Endometrial microvascular endothelial cells (primary cell): ENCODE data around the gene ITSN2. TPM values are rescaled to one million over a fixed set of nuclear protein-coding genes. Genes with fewer than 3 reads are reported as not detected.

Experiments
- in situ Hi-C: cut with HindIII; loops from 2 replicates; pipeline ENCODE4 v1.10.0; 2017; ENCODE audit warnings: low sequenced_read_pairs, low pct_unique_long_range_greater_than_20kb; ENCODE audit errors: inconsistent ontology term
- total RNA-seq: library from RNA; depleted of rRNA; stranded (reverse); fragments of >200 nt; gene quantifications from one replicate; pipeline ENCODE4 v1.2.3, GENCODE V29; 2015; ENCODE audit errors: inconsistent ontology term

ITSN2 gene
- total RNA-seq, 1 donor from 2014 or later, result 29.9 TPM

- in situ Hi-C loops, result no loop called here
These were observed 74.7 kb downstream of the ITSN2 start for GRCh38 chr2:24285484-24286152.

GRCh38 chr2:24280645-24281044 lies 79.7 kb downstream of the ITSN2 start:
- in situ Hi-C loops, result no loop called here

GRCh38 chr2:24280161-24280560 lies 80.2 kb downstream of the ITSN2 start:
- in situ Hi-C loops, result no loop called here

DNA sequence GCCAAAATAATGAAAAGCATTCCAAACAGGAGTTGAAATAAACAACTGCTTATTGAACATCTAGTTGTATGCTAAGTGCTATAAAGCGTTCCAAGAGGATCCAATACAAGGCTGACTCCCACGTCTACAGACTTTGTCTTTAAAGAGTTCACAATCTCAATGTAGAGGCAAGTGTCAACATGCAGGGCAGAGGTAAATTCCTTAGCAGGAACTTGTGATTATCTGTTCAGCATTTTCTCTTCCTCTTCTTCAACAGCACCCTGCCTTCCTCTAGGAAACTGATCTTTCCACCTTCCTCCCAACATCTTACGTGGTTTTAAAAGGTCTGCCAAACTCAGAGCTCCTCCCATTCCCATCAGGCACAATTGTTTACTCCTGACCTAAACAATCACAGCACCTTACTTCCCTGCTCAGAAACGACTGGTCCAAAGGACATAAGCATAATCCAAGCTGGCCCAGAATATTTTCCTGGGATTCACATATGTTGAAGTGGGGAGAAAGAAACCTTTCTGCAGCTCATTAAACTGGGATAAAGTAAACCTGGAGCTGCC lies 83.9 kb downstream of the ITSN2 start:
- in situ Hi-C loops, result no loop called here

DNA sequence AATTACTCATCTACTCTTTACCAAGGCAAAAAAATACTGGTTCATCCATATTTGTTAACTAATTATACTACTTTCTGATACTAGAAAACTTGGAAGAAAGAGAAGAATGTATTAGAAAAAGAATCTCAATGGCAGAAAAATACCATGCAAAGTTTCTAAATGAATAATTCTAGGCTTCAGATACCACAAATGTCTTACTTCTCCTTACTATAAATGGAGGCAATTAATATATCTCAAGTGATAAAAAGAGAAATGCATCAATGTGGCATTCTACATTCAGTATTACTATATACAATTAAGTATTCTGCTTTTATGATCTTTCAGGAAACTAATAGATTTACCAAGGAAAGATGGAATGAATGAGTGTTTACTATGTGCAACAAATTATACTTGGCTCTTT lies 85.5 kb downstream of the ITSN2 start:
- in situ Hi-C loops, result no loop called here

DNA sequence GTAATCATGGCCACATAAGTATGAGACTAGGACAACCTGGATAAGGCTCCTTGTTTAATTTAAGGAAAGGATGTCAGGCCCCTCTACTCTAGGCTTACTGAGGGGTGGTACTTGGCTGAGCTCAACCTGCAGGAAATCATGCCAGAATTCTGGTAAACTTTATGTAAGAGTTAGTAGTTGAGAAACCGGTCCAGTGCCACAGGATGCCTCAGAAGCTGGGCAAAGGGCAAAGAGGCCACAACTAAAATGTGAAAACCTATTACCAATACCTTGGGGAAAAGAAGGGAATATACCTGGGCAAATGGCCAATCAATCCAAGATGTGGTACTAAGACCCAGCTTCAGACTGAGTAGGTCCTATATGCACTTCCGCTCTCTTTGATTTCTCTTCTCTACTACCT lies 86.7 kb downstream of the ITSN2 start:
- in situ Hi-C loops, result no loop called here

DNA sequence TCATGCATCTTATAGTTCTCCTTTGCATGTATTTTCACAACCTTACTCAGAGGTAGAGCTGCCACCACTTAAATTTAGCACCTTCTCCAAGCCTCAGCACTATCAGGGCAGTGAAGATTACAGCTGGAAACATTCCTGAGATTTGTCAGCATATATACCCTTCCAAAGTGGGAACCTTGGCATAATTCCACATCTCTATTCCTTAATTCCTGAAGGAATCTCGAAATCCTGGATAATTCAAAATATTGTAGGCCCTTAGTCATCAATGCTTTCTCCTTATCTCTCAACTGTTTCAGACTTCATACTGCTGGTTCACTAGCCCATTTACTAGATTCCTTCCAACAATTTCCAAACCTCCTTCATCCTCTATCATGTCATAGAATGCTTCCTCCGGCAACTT lies 87.4 kb downstream of the ITSN2 start:
- in situ Hi-C loops, result no loop called here

DNA sequence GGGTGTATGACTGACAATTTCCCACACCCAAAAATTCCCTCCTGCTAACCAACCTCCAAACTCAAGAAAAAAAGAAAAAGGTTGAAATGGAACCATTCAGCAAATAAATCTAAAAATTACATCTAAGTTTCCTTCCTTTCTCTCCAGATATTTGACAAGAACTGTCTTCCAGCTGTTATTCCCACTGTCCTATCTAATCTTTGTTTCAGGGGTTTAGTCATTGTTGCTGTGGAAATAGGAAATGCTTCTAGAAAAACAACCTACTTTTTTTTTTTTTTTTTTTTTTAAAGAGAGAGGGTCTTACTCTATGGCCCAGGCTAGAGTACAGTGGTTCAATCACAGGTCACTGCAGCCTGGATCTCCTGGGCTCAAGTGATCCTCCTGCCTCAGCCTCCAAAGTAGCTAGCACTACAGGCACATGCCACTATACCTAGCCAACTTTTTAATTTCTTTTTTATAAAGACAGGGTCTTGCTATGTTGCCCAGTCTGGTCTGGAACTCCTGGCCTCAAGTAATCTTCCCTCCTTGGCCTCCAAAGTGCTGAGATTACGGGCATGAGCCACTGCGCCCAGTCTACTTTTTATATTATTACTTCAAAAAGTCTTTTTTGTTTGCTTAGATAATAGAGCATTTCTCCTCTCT lies 88.1 kb downstream of the ITSN2 start:
- in situ Hi-C loops, result no loop called here

GRCh38 chr2:24269265-24269664 lies 91.1 kb downstream of the ITSN2 start:
- in situ Hi-C loops, result no loop called here

DNA sequence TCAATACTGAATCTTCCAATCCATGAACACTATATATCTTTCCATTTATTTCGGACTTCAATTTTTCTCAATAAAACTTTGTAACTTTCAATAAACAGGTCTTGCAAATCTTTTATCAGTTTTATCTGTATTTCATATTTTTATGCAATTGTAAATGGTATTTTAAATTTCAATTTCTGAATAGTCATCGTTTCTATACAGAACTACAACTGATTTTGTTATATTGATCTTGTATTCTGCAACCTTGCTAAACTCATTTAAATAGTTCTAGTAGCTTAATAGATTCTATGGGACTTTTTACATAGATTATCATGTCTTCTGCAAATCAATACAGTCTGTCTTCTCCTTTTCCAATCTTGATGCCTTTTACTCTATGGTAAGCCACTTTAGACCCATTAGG lies 95.1 kb downstream of the ITSN2 start:
- in situ Hi-C loops, result no loop called here

- in situ Hi-C loops, result no loop called here
These were observed 97.8 kb downstream of the ITSN2 start for GRCh38 chr2:24262421-24262970.

DNA sequence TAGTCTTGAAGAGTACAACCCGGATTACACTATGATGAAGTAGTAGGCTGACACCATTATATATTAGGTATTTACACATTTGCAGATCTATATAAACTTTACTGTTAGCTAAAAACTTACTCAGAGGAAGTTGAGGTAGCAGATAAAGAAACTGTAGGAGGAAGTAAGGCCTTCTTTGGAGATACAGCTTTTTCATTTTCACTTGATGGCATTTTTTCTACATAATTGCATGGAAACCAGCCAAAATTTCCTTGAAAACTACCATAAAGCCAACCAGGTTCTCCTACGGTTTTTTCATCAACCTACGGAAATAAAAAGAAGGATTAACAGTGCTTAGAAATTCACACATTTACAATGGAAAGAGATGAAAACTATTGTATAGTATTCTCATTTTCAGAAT lies 98.9 kb downstream of the ITSN2 start:
- in situ Hi-C loops, result no loop called here

DNA sequence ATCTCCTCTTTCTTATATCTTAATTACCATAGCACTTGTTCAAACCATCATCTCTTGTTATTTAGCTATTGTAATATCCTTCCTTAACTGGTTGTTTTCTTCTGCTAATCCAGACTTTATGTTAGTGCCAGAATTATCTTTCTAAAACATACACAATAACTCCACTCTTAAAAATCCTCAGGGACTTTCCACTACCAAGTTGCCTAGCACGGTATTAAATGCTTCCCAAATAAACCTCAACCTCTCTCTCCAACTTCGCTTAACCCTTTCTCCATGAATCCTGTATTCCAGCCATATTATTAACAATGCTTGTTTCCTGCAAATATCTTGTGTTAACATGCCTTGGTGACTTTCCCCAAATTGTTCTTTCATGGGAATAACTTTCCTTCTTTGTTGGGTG lies 101.0 kb downstream of the ITSN2 start:
- in situ Hi-C loops, result no loop called here

- in situ Hi-C loops, result no loop called here
These were observed 101.6 kb downstream of the ITSN2 start for GRCh38 chr2:24258718-24259117.

DNA sequence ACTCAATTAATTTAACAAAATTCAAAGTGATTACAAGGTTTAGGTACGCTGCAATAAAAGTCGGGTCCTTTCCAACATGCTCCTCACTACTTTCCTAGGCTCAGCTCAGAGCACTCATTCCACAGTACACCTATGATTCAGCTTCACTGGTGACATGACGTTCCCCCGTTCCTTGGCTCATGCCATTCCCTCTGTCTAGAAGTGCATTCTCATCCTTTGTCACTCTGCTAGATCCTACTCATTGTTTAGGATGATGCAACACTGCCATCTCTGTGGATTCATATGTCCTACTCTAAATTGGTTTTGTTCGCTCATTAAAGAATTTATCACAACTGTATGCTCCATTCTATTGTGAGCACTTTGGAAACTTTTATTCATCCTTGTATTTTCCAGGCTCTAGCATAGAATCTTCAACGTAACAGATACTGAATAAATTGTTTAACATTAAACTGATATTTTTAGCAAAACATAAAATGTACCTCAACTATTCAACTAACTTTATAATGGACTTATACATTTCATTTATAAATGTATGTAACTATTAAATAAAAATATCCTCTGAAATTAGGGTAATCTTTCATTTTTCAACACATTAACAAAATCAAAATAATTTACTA lies 106.9 kb downstream of the ITSN2 start:
- in situ Hi-C loops, result no loop called here

DNA sequence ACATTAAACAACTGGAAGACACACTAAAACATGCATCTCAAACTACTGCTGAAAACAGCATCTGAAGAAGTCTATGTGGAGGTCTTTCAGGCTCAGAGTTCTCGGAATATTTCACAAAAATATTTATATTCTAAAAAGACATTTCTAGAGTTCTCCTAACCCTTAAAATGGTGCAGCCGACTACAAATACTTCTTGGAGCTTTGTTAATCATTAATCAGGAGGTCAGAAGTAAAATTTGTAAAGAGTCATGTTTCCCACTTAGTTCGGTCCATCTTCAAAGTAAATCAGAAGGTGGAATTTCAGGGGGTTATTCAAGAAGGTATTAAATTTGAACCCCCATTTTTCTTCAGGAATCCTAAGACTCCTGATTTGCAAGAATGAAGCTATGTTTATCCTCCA lies 112.7 kb downstream of the ITSN2 start:
- in situ Hi-C loops, result no loop called here

DNA sequence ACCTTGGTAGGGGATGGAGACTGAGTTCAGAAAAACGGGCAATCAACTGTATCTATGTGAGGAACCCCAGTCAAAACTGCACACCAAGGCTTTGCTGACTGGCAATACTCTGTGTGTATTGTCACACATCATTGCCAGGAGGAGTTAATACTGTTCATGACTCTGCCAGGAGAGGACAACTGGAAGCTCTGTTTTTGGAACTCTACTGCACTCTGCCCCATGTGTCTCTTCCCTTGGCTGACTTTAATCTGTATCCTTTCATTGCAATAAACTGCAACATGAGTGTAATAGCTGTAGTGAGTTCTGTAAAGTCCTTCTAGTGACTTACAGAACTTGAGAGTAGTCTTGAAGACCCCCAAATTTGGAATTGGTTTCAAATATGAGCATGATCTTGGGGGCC lies 113.2 kb downstream of the ITSN2 start:
- in situ Hi-C loops, result no loop called here

GRCh38 chr2:24245986-24246776 lies 114.2 kb downstream of the ITSN2 start:
- in situ Hi-C loops, result no loop called here

- in situ Hi-C loops, result no loop called here
These were observed 118.8 kb downstream of the ITSN2 start for GRCh38 chr2:24241528-24241927.
